HAP-1 (cell line): ENCODE measurements around the gene USP54.

Source experiments
- DNase-seq, 2 experiments: peaks; one replicate each; pipeline ENCODE4 v3.0.0-alpha.2; 2016 to 2020; ENCODE audit warnings: low spot score in 2 of 2
- H3K27me3 ChIP-seq: fragments of 250-450 bp; sonication (Bioruptor Pico); 2 replicates; pipeline ENCODE4 v1.5.1; 2020; ENCODE audit warnings: low read depth, mild to moderate bottlenecking, moderate library complexity
- H3K36me3 ChIP-seq: fragments of 250-450 bp; sonication (Bioruptor Pico); replicated peaks from 2 replicates; pipeline ENCODE4 v1.5.1; 2020; ENCODE audit warnings: mild to moderate bottlenecking
- H3K4me1 ChIP-seq: fragments of 250-450 bp; sonication (Bioruptor Pico); 2 replicates; pipeline ENCODE4 v1.5.1; 2020; ENCODE audit warnings: mild to moderate bottlenecking
- H3K4me3 ChIP-seq: fragments of 250-450 bp; sonication (Bioruptor Pico); 2 replicates; pipeline ENCODE4 v1.5.1; 2020; ENCODE audit warnings: mild to moderate bottlenecking, moderate library complexity
- H3K9me3 ChIP-seq: fragments of 250-450 bp; sonication (Bioruptor Pico); 2 replicates; pipeline ENCODE4 v1.5.1; 2020; ENCODE audit warnings: mild to moderate bottlenecking, moderate library complexity
- in situ Hi-C: fragments of 300-500 bp; cut with MboI; formaldehyde crosslinking; loops from 3 replicates; pipeline ENCODE4 v1.14.3; 2020; ENCODE audit warnings: low sequenced_read_pairs, inconsistent platforms, mixed read lengths

Gene USP54

DNA sequence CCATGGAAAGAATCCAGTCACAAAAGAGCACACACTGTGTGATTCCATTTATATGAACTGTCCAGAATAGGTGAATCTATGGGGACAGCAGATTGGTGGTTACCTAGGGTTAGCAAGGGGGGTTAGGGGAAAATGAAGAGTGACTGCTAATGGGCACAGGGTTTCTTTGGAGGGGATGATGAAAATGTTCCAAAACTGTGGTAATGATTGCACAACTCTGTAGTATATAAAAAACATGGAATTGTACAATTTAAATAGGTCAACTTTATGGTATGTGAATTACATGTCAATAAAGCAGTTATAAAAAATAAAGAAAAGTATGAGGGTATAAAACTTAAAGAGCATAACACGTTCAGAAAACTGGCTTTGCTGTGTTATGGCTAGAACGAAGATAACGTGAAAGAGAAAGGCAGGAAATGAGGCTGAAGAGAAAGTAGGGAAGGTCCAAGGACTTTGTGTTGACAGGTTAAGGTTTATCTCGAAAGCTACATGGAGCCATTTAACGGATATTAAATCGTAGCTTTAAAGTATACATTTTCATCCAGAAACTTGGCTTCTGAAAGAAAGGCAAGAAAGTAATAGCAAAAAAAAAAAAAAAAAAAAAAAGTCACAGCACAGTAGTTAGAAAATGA lies 131.3 kb downstream of the USP54 start:
- H3K36me3 ChIP-seq, result peaks cover 9% of the 10 kb centered on the region; the same call in 1 of the 2 replicates
- no peak for DNase-seq
- no peaks in the 10 kb centered on the region for H3K9me3 ChIP-seq
- H3K4me3 ChIP-seq, result no peak overlapping the region
- in situ Hi-C loops, result no loop called here
- H3K4me1 ChIP-seq, result no peaks in the 10 kb centered on the region
- no peaks in the 10 kb centered on the region for H3K27me3 ChIP-seq

DNA sequence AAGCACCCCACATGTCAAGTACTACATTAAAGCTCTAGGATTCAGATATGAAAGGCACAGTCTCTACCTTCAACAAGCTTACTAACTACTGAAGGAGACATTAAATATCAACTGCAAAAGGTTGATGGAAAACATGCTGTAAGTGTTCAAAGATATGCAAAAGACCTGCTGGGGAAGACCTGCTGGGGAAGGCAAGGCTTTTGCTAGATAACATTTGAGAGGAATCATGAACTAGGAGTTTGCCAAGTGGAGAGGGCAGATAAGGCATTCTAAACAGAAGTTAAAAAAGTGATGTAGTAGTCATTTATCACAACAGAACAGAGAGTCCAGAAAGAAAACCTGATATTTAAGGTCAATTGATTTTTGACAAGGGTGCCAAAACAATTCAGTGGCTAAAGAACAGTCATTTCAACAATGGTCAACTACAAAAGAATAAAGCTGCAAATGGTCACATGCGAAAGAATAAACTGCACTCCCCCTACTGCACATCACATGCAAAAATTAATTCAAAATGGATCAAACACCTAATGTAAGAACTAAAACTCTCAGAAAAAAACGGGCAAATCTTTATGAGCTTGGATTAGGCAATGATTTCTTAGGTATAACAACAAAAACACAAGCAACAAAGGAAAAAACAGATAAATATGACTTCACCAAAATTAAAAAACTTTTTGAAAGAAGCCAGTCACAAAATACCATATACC lies 134.8 kb downstream of the USP54 start:
- Histone ChIP-seq H3K27me3 (no peaks in the 10 kb centered on the region), H3K4me3 (no peak overlapping the region), H3K9me3 (no peaks in the 10 kb centered on the region), H3K4me1 (no peaks in the 10 kb centered on the region), H3K36me3 (peaks cover 6% of the 10 kb centered on the region; the same call in 1 of the 2 replicates)
- DNase-seq, result no peak
- in situ Hi-C loops, result no loop called here

DNA sequence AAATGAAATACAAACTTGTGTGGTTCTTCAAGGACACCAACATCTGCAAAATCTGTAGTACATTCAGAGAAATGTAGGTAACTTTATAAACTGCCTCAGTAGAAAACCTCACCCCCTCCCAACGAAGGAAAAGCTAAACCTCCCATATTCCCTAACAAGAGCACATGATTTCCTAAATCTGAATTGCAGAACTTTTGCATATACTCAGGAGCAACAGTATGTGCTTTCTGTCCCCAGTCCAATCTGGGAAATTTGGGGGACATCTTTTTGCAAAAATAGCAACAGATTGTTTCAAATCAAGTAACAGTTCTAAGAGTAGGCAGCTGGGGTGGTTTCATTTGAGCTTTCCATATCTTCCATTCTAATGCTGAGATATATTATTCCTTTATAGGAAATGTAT lies 142.0 kb downstream of the USP54 start:
- in situ Hi-C loops, result no loop called here
- H3K27me3 ChIP-seq, result no peaks in the 10 kb centered on the region
- H3K9me3 ChIP-seq, result no peaks in the 10 kb centered on the region
- no peaks in the 10 kb centered on the region for H3K36me3 ChIP-seq
- no peak overlapping the region for H3K4me3 ChIP-seq
- H3K4me1 ChIP-seq, result peaks cover under 1% of the 10 kb centered on the region; the same call in 1 of the 2 replicates
- DNase-seq, result no peak

- H3K4me3 ChIP-seq, result no peak overlapping the region
- H3K9me3 ChIP-seq, result no peaks in the 10 kb centered on the region
- no peak for DNase-seq
- H3K36me3 ChIP-seq, result no peaks in the 10 kb centered on the region
- peaks cover 8% of the 10 kb centered on the region for H3K4me1 ChIP-seq
- in situ Hi-C loops, result no loop called here
- no peaks in the 10 kb centered on the region for H3K27me3 ChIP-seq
Measured at GRCh38 chr10:73448384-73448783, 142.8 kb downstream of the USP54 start.
